Measurements from ENCODE around the gene WASL. TPM values are rescaled to one million over a fixed set of nuclear protein-coding genes. Genes with fewer than 3 reads are reported as not detected.

Gene WASL
- total and polyA plus RNA-seq, 2 of the 13 experiments (the other 11 are each of a cell fraction or from before 2014, with no cell fraction given), result 7.9 to 12.8 TPM

GRCh38 chr7:123738356-123738755 lies 10.4 kb downstream of the WASL start (continued):
- TF ChIP-seq ZMAT5 (CRISPR knock-in tag; IDR thresholded peaks at IDR 0.05; ENCODE audit: borderline replicate concordance, low read depth) (no peak), ZNF503 (CRISPR knock-in tag; IDR thresholded peaks at IDR 0.05) (0 out of 2 replicates have a peak, but pooled peaks have one; percentile 42), TEAD3 (CRISPR knock-in tag; optimal IDR thresholded peaks at IDR 0.05; ENCODE audit: borderline replicate concordance) (peak; percentile 50), ZNF644 (CRISPR knock-in tag; IDR thresholded peaks at IDR 0.05; ENCODE audit: low read depth) (peak; percentile 94), CREM (IDR thresholded peaks at IDR 0.05) (peak; percentile 34; the same call in 1 of the 2 replicates), CREM (CRISPR knock-in tag; IDR thresholded peaks at IDR 0.05) (no peak), ZNF616 (CRISPR knock-in tag; IDR thresholded peaks at IDR 0.05; ENCODE audit: low read depth) (no peak), SYNCRIP (IDR thresholded peaks at IDR 0.05; ENCODE audit: insufficient read depth, low read depth, low read length) (no peak), ZNF12 (CRISPR knock-in tag; IDR thresholded peaks at IDR 0.05) (no peak), RARA (CRISPR knock-in tag; IDR thresholded peaks at IDR 0.05) (0 out of 2 replicates have a peak, but pooled peaks have one; percentile 39), MNT (IDR thresholded peaks at IDR 0.05) (no peak), ATF1 (CRISPR knock-in tag; IDR thresholded peaks at IDR 0.05) (peak; percentile 36; the same call in 1 of the 2 replicates), MTERF4 (CRISPR knock-in tag; IDR thresholded peaks at IDR 0.05) (no peak), ZNF10 (CRISPR knock-in tag; IDR thresholded peaks at IDR 0.05; ENCODE audit: borderline replicate concordance, low read depth) (no peak), ZNF430 (CRISPR knock-in tag; IDR thresholded peaks at IDR 0.05) (0 out of 2 replicates have a peak, but pooled peaks have one; percentile 37), NR2F6 (IDR thresholded peaks at IDR 0.05) (no peak), NR2F6 (CRISPR knock-in tag; IDR thresholded peaks at IDR 0.05) (0 out of 2 replicates have a peak, but pooled peaks have one; percentile 18), ZBTB38 (CRISPR knock-in tag; IDR thresholded peaks at IDR 0.05) (no peak), ZBTB20 (CRISPR knock-in tag; IDR thresholded peaks at IDR 0.05; ENCODE audit: borderline replicate concordance, low read depth) (peak; percentile 61; the same call in 1 of the 2 replicates), ATM (IDR thresholded peaks at IDR 0.05; ENCODE audit: borderline replicate concordance) (no peak), HNRNPUL1 (IDR thresholded peaks at IDR 0.05; ENCODE audit: low read depth, low read length) (peak; percentile 80; the same call in 1 of the 2 replicates), GABPA (IDR thresholded peaks at IDR 0.05; ENCODE audit: low read depth, low read length) (no peak), GABPA (CRISPR knock-in tag; IDR thresholded peaks at IDR 0.05; ENCODE audit: low read depth) (0 out of 2 replicates have a peak, but pooled peaks have one; percentile 29), SMAD3 (CRISPR knock-in tag; IDR thresholded peaks at IDR 0.05) (peak; percentile 43; the same call in 1 of the 2 replicates), ZNF441 (CRISPR knock-in tag; IDR thresholded peaks at IDR 0.05; ENCODE audit: borderline replicate concordance) (no peak), CEBPG (CRISPR knock-in tag; IDR thresholded peaks at IDR 0.05) (peak; percentile 54), ZNF614 (CRISPR knock-in tag; IDR thresholded peaks at IDR 0.05; ENCODE audit: borderline replicate concordance) (peak; percentile 74; the same call in 1 of the 2 replicates), TGIF2 (CRISPR knock-in tag; IDR thresholded peaks at IDR 0.05) (no peak), ZKSCAN8 (CRISPR knock-in tag; IDR thresholded peaks at IDR 0.05; ENCODE audit: borderline replicate concordance) (peak; percentile 50; the same call in 1 of the 2 replicates)
